Stimulated activated CD4-positive, alpha-beta T cell treated with anti-CD3 and anti-CD28 coated beads, Interleukin-4, amount 100 ng/mL, for 48 hours (primary cell): ENCODE data around the gene VPS13D.
"Not testable (repeated sequence)": the region's sequence is repeated elsewhere in the genome, so short reads cannot be mapped to it uniquely, and the experiment has no call there.

Experiments
- DNase-seq, 2 donors: peaks; one replicate each; pipeline ENCODE4 v3.0.0-alpha.2; 2020; ENCODE audit warnings: low read depth in 2 of 2

The VPS13D gene

DNA sequence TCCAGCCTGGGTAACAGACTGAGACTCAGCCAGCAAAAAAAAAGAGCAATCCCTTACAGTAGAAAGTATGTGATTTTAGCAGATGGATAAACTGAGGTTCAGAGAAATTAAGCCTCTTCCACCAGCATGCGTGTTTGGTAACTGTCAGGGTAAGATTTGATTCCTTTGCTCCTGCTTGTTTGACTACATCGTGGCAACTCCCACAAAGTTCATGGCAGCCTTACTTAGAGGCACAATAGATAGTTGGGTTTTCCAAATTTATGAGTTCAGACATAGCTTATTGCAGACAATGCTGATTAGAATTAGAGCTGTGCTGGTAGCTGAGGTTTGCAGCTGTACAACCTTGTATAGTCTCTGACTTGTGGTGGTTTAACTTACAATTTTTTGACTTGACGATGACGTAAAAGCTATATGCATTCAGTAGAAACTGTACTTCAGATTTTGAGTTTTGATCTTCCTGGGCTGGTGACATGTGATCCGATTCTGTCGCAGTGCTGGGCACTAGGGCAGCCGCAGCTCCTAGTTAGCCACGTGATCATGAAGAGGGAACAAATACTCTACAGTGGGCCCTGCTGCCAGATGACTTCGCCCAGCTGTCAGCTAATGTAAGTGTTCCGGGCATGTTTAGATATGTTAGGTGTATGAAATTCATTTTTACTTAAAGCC lies 220.4 kb downstream of the VPS13D start:
- no peak for DNase-seq

DNA sequence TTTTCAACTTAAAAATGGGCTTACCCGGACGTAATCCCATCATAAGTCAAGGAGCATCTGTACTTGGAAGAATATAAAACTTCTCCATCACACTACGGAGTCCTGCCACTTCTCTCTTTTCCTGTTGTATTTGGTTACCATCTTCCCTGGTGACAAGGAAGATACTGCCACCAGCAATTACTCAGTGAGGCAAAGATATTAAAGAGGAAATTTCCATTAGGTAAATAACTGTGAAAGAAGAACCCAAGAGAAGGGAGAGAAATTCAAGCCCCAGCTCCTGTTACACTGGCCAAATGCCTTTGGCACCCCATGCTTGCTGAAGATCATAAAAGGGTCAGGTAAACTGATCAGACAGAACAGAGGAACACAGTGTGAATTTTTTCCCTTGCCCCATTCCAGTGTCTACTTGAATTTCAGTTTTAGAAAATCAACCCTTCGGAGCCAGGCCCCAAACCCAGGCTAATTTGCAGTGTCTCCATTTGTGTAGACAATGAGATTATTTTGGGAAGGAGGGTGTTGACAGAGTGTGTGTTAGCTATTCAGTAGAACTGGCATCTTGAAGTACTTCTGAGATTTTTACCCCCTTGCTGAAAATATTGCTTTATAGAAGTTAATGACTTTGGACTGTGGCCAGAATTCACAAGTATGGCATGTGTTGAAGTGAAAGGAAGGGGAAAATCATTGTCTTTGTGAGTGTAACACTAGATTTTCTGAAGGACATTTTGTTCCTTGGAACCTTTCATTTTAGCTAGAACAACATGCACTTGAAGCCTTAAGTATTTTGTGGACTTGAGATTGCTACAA lies 221.1 kb downstream of the VPS13D start:
- no peak for DNase-seq

DNA sequence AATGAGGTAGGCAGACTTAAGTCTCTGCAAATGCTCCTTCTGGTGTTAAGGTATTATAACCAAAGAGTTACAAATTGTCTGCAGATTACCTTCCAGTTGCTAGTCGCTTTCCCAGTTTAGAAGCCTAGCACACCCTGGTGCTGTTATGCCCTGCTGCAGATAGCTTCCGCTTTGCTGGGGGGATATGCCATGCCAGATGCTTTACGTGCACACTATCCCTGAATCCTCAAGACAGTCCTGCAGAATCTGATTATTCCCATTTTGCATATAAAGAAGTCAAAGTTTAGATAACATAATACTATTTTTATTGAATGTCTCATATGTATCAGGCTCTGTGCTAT lies 221.7 kb downstream of the VPS13D start:
- no peak for DNase-seq

DNA sequence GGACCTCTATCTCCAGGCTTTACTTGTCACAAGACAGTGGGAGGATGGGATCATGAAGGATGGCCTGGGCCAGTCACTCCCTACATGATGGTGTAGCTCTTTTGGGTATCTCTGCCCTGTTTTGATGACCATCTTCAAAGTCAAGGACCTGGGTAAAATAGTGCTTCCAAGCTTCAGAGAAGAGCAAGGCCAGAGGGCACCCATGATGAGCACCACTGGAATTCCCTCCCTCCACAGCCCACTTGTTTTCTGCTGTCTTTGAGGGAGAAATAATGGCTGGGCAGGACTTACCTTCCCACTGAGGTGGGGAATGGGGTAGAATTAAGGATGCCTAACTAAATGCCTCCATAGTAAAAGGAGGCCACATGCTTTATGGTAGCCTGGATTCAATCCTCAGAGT lies 222.4 kb downstream of the VPS13D start:
- no peak for DNase-seq

DNA sequence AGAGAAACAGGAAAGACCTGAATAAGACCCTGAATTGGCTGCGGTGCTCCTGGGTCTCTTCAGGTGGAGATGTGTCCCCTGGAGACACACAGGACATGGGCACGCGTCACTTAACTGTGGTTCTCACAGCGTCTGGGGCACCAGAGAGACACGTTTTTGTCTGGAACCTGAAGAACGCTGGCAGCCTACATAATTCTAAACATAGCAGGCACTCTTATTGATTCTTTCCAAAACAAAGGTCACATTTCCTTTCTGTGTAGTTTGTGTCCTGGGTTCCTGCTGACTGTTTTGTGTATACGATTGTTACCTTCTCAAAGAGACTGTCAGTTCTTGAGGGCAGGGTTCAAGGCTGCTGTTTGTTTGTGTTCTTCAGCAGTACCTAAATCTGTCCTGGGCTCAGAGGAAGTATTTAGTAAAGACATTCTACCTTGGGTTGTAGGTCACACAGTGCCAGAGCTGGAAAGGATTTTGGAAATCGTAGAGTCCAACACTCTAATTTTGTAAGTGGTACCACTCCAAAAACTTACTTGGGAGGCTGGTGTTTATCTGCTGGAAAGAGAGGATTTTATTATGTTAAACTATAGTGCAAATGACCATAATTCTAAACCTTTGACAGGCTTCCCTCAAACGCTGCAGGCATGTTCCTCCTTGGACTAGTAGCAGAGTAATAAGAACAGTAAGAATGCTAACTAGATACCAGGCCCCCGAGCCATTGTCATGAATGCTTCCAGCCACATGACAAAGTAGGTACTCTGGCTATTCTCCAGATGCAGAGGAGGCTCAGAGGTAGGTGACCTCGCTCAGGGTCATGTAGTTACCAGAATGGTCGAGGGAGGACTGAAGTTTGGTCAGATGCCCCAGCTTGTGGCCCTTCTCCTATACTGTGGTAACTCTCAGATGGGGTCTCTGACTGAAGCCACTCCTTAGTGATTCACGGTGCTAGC lies 223.8 kb downstream of the VPS13D start:
- DNase-seq, result no peak

DNA sequence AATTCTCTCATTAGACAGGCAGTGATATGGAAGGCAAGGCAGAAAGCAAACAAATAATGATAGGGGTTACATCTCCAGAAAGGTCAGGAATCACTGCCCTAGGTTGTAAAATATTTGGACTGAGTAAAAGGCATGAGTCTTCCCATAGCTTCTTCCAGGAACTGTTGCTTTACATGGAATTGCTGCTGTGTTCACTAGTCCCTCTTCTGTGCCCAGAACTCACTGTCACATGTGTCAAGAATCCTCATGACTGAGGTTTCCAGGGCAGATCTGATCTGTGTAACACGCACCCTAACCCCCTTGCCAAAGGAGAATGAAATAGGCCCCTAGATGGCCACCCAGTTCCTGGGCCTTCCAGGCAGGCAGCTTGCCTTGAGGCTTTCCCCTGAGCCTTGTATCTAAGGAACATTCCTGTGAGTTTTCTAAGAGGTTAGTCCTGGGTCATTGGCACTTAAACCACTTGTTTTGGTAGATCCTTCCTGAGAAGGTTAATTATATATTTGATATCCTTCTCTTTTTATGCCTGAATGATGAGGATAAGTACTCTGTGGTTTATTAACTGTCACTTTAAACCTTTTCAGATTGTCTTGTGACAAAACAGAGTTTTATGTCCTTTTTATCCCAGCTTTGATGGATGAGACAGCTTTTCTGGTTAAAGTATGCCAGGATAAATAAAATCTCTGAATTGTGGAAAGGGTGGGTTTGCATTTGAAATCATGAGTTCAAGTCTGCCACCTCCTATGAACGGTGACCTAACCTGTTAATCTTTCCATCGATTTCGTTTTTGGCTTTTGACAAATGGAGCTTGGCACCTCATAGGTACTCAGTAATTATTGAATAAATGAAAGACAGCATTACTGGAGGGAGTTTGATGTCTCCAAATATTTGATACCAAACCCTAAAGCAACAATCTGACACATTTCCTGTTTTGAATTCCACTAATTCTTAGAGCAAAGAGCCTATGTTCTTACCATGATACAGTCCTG lies 224.9 kb downstream of the VPS13D start:
- no peak for DNase-seq

DNA sequence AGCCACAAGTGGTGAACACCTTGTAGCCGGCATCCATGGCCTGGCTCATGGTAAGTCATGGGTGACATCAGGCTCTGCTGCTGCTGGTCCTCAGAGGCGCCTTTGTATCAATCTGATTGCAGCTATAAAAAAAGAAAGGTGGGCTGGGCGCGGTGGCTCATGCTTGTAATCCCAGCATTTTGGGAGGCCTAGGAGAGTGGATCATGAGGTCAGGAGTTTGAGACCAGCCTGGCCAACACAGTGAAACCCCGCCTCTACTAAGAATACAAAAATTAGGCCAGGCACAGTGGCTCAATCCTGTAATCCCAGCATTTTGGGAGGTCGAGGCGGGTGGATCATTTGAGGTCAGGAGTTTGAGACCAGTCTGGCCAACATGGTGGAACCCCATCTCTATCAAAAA lies 226.3 kb downstream of the VPS13D start:
- not testable (repeated sequence) for DNase-seq

DNA sequence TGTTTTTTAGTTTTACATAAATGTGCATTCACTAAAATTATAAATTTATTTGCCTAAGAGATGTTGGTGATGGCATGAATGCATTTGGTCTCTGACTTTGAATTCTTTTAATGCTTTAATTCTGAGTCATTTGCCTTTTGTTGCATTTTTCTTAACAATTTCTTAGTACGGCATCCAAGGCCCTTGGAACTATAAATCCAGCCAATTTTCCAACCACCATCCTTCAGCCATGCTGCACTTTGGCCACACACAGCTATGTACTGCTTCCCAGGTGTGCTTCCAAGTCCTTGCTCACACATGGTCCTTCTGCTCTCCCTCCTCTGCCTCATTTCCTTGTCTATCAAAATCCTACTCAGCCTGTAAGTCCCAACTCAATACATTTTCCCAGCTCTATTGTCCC lies 227.1 kb downstream of the VPS13D start:
- no peak for DNase-seq

DNA sequence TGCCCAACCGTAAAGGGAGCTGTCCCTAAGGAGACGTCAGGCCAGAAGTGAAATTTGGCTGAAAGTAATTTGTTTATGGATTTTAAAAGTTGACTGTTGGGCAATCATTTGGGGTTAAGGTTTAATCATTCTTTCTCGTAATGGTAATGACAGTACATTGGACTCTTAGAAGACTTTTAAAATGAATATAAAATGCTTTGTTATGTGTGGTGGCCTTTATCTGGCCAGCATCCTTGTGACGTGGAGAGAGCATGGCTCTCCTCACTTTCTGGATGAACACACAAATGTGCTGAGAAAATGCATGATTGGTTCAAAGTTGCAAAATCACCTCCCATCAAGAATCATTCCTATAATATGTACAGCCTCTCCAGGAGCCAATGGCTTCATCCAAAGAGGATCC lies 227.9 kb downstream of the VPS13D start:
- DNase-seq, result no peak

DNA sequence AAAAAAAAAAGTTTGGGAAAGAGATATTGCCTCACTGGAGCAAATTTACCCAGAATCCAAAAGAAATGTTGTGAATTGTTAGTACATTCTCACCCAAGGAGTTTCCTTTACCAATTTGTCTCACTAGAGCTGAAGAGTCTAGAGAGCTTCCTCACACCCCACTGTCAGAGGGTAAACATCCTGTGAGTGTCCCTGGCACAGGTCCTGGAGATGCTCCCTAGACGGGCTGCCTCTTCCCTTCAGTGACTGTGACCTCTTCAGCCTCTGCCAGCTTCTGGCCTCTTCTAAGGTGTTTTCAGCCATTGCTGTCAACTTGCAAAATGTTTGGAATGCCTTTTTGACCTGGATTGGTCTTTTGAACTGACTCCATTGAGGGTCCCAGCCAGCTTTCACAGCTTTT lies 228.7 kb downstream of the VPS13D start:
- no peak for DNase-seq

DNA sequence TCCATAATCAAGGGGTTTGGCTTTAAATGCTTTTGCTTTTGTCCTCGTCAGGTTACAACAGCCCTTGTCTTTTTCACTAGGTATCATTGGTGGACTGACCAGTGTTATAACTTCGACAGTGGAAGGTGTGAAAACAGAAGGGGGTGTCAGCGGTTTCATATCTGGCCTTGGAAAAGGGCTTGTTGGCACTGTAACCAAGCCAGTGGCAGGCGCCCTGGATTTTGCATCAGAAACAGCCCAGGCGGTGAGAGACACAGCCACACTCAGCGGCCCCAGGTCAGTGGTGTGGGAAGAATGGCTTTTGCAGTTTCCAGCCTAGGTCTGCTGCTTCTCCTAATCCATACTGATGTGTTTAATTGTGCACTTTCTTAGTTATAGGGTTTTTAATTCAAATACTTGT lies 230.3 kb downstream of the VPS13D start:
- no peak for DNase-seq

DNA sequence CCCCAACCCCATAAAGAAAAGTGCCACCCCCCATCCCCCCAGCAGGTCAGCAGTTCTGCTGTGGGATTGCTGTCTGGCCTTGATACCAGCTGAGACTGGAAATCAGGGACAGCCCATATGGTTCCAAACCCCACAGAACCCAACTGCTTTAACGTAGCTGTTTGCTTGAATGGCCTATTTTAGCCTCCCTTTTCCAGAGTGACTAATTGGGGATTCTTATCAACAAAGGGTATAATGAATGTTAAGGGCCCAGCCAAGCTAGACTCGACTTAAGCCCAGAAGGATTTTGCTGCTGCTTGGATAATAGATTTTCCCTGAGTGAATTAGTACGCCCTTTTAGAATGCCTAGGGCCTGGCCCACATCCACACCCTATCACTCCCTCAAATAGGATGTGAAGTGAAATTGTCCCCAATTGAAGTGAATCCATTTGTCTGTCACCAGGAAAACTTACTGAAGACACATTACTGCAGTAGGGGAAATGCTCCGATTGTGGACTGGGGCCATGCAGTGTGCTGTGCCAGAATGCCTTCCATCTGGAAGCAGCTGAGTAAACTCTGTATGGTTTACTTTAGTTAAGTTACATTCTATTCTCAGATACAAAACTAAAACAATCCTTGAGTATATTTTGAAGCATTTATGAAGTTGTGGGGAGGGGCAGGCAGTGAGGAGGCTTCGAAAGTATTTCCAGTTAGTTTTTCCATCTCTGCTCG lies 231.2 kb downstream of the VPS13D start:
- DNase-seq, result no peak

DNA sequence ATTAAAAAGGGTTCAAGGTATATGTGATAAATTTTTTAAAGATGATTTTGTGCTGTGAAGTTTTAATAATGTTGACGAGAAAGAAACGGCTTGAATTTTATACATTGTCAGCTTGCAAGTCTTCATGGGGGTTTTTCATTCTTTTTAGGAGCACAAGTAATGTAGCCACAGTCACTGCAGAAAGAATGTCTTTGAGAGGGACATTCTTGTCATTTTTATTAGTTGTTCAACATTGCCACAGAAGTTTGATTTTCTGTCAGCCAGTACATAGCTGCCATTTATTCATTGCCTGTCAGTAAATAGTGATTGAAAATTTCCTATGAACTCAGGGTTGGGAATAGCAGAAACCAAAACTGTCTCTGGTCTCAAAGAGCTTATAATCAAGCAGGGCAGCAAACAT lies 231.9 kb downstream of the VPS13D start:
- DNase-seq, result no peak

DNA sequence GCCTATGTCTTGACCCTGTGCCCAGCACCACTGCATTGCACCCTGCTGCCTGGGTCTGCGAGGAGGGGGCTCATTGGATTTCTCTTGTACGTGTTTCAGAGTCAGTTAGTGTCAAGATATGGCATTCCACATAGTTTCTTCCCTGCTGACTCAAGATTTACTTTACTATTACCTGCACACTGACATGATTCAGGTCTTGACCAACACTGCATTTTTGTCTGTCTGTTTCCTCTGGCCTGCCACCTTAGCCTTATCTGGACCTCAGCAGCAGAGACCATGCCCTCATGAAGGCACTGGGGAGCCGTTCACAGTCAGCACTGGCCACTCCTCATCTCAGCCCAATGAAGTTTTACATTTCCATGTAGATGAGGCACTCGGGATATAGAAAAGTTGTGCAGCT lies 232.8 kb downstream of the VPS13D start:
- no peak for DNase-seq

DNA sequence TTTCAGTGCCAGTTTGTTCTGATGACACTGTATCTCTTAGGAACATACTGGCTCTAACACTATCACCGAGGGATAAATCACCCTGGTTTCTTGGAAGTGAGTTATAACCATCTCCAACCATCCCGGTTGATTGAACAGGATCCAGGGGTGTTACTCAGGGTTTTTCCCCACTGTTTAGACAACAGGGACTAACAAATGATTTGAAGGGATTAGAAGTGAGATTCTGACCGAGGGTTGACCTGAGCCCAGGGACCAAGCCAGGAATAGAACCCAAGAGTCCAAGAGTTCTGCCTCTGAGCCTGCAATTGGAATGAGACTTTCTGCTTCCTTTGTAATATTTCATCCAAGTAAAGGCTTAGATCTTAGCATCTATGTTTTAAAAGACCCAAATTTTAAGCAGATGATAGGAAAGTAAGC lies 234.2 kb downstream of the VPS13D start:
- no peak for DNase-seq

DNA sequence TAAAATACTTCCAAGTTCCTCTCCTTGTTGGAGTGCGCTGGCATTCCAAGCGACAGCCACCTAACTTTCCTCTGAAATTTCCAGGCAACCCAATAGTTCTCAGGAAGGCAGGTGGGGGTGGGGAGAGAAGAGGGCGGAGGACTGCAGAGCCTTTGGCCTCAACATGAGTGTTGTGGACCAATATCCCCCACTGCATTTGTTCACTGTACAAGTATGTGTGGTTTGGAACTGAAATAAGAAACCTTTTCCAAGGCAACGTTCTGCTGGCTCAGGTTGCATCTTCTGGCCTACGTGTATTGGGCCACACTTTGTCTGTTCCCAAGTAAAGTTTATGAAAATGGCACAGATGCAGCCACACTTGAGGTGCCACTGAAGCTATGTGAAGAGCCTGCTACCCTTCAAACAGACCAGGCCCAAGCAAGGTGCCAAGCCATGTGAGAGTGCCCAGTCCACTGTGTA lies 234.8 kb downstream of the VPS13D start:
- DNase-seq, result no peak

DNA sequence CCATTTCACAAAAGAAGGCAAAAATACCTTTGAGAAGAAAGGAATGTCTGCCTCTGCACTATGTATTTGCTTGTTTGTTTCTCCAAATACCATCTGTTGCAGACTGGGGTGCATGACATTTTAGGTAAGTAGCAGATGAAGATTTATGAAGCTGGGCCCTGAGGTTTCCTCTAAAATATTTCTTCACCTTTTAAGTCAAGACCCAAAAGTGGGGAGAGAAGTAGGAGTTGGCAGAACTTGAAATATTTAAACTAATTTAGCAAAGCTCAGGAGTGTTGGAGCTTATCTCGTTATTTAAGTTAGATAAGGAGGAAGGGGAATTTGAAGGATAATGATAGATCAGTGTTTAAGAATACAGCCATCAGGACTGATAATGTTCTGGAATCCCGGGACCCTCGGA lies 235.3 kb downstream of the VPS13D start:
- no peak for DNase-seq

DNA sequence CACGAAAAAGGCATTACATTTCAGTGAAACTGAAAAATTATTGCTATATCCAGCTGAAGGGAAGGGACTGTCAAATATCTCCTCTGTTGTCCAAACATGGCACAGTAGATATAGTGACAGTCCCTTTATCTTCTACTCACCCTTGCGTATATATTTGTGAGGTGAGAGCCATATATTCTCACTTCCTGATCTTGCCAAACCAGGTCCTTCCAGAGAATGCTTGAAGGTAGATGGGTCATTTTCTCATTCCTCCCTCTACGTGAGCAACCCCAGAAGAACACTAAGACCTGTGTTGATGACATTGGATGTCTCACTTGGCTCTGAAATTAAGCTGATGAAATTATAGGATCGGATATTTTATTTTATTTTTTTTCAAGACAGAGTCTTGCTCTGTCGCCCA lies 237.0 kb downstream of the VPS13D start:
- DNase-seq, result no peak

DNA sequence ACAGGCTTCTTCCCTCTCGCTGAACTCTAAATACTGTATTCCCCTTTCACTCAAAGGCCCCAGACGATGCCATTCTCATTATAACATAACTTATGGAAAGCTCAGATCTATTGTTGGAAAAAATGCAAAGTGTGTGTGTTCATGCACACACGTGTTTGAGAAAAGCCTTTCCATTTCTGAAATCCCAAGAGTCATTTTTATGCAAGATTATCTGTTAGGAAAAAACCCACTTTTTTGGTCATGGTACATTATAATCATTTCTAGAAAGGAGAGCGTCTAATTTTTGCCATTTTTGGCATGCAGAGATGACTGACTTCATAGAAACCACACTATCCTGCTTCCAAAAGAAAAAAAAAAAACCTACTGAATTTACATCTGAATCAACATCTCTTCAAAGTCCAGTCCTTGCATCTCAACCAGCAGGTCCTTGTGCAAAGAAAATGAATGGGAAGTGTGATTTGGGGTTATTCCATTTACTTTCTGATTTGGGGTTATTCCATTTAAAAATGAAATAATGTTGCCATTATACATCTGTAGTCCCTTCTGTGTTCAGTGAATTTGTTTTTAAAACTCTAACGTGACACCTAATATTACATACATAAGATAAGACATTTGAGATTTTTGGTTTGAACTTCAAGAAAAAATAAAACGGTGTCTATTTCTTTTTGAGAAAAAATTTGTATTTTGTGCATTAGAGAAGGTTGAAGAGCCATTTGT lies 237.9 kb downstream of the VPS13D start:
- DNase-seq, result no peak

DNA sequence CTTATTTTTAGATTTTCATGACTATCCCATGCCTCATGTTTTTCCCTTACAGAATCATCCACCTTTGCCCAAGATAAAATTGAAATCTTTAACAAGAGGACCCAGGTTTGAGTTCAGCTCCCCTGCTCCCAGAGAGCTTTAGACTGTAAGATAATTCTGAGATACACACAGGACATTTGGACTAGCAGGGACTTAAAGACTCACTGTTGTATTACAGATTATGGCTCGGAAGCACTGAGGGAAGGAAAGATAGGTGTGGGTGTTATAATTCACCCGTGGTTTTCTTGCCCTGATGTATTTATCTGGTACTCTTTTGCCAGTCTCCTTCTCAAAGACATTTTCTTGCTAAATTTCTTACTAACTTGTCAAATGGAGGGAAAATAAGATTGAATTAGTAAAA lies 238.5 kb downstream of the VPS13D start:
- no peak for DNase-seq
